GM23248 (cell line): ENCODE results near the gene AMOTL1.

Experiments
- EZH2 ChIP-seq: fragments of 200-600 bp; sonication (generic); IDR thresholded peaks from 2 replicates; pipeline ENCODE4 v1.6.1; 2018; ENCODE audit warnings: antibody characterized with exemption, mild to moderate bottlenecking; ENCODE audit not compliant: insufficient read depth, poor library complexity, severe bottlenecking
- EZH2phosphoT487 ChIP-seq: fragments of 200-600 bp; sonication (generic); IDR thresholded peaks from 2 replicates; pipeline ENCODE4 v1.6.1; 2018; ENCODE audit warnings: antibody characterized with exemption, moderate library complexity, mild to moderate bottlenecking, low read depth; ENCODE audit not compliant: insufficient read depth

DNA sequence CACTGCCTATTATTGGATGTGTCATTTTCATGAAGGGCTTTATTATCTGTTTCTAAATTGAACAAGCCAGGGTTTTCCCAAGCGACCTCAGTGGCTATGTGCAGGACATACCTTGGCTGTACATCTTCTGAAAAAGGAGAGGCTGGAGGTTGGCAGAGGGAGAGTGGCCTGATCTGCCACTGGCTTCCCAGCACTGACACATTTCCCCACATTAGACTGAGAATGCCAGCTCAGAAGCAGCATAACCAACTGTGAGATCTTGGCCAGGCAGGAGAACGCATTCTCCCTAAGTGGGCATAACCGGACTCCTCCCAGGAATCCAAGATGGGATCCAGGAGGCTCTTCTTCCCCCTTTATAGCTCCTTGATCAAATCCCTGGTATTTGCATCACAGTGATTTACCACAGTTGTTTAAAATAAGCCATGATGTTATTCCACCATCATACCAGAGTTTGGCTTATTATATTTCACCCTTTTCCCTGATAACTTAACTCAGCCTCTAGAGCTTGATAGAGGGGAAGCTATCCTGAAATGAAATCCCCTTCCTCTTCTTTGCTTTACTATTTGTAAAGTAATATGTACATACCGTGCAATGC, 33.8 kb downstream of the AMOTL1 start:
- no peak for TF ChIP-seq EZH2
- no peak for TF ChIP-seq EZH2phosphoT487
